Upper lobe of right lung (tissue), 1 donor: ENCODE measurements around the gene AGFG1. TPM values are rescaled to one million over a fixed set of nuclear protein-coding genes. Genes with fewer than 3 reads are reported as not detected.

ENCODE experiments used
- ATAC-seq: fragments of 200-7000 bp; cut with Tn5 transposase; one replicate; pipeline ENCODE4 v1.9.1; 2020; ENCODE audit warnings: mild to moderate bottlenecking, moderate library complexity
- DNase-seq: peaks from one replicate; pipeline ENCODE4 v3.0.0-alpha.2; 2020
- H3K27ac ChIP-seq: fragments of 200-600 bp; one replicate; pipeline ENCODE4 v1.8.0; 2022
- H3K27me3 ChIP-seq: fragments of 200-600 bp; one replicate; pipeline ENCODE4 v1.8.0; 2022; ENCODE audit warnings: mild to moderate bottlenecking
- H3K36me3 ChIP-seq: fragments of 200-600 bp; one replicate; pipeline ENCODE4 v1.8.0; 2022
- H3K4me1 ChIP-seq: fragments of 200-600 bp; one replicate; pipeline ENCODE4 v1.8.0; 2022
- H3K4me3 ChIP-seq: fragments of 200-600 bp; one replicate; pipeline ENCODE4 v1.8.0; 2022; ENCODE audit warnings: mild to moderate bottlenecking
- H3K9me3 ChIP-seq: fragments of 200-600 bp; one replicate; pipeline ENCODE4 v1.8.0; 2022
- CTCF ChIP-seq: fragments of 200-600 bp; IDR thresholded peaks from one replicate; pipeline ENCODE4 v1.8.0; 2022; ENCODE audit warnings: antibody characterized with exemption
- intact Hi-C: fragments of 100-400 bp; cut with DNase I; formaldehyde crosslinking; loops from one replicate; pipeline ENCODE4 v1.11.0; 2022
- total RNA-seq: library from RNA; stranded (reverse); fragmentation: NEBNext Ultra II Directional; extraction: Animal tissue kit (Norgen Biotek cat#: 25700); gene quantifications from one replicate; pipeline ENCODE4 v1.2.1, GENCODE V29; 2021
- donor health status: DM: no; HTN: yes; CAD: no; lungs with severe emphysema.

The AGFG1 gene
- total RNA-seq, 1 donor from 2014 or later = 92.9 TPM

- Histone ChIP-seq H3K27me3 (no peaks in the 10 kb centered on the region), H3K9me3 (no peaks in the 10 kb centered on the region), H3K4me1 (peaks cover 24% of the 10 kb centered on the region), H3K36me3 (peaks cover 2% of the 10 kb centered on the region), H3K4me3 (no peak overlapping the region), H3K27ac (no peak overlapping the region)
- no peak for DNase-seq
- intact Hi-C loops = no loop called here
- no peak for TF ChIP-seq CTCF
- no peak for ATAC-seq
Observed at GRCh38 chr2:227500301-227500630, 28.3 kb downstream of the AGFG1 start.

GRCh38 chr2:227503433-227504406, 31.8 kb downstream of the AGFG1 start:
- no peak for DNase-seq
- Histone ChIP-seq H3K27me3 (no peaks in the 10 kb centered on the region), H3K4me1 (peaks cover 40% of the 10 kb centered on the region), H3K27ac (no peak overlapping the region), H3K4me3 (no peak overlapping the region), H3K36me3 (no peaks in the 10 kb centered on the region), H3K9me3 (no peaks in the 10 kb centered on the region)
- ATAC-seq = peak; percentile 84
- no peak for TF ChIP-seq CTCF
- intact Hi-C loops = no loop called here

GRCh38 chr2:227504700-227505099, 32.7 kb downstream of the AGFG1 start:
- no peak for ATAC-seq
- H3K4me3 ChIP-seq = no peak overlapping the region
- H3K27ac ChIP-seq = no peak overlapping the region
- no peak for TF ChIP-seq CTCF
- H3K4me1 ChIP-seq = peaks cover 50% of the 10 kb centered on the region
- no peaks in the 10 kb centered on the region for H3K36me3 ChIP-seq
- intact Hi-C loops = no loop called here
- H3K9me3 ChIP-seq = no peaks in the 10 kb centered on the region
- no peaks in the 10 kb centered on the region for H3K27me3 ChIP-seq
- no peak for DNase-seq

- DNase-seq (no peak), ATAC-seq (no peak)
- H3K27me3 ChIP-seq = no peaks in the 10 kb centered on the region
- no peak overlapping the region for H3K4me3 ChIP-seq
- no peaks in the 10 kb centered on the region for H3K36me3 ChIP-seq
- intact Hi-C loops = no loop called here
- H3K9me3 ChIP-seq = no peaks in the 10 kb centered on the region
- H3K27ac ChIP-seq = no peak overlapping the region
- peaks cover 67% of the 10 kb centered on the region for H3K4me1 ChIP-seq
- TF ChIP-seq CTCF = no peak
Observed at GRCh38 chr2:227506456-227506855, 34.5 kb downstream of the AGFG1 start.

- H3K27me3 ChIP-seq = no peaks in the 10 kb centered on the region
- intact Hi-C loops = no loop called here
- H3K36me3 ChIP-seq = no peaks in the 10 kb centered on the region
- TF ChIP-seq CTCF = no peak
- H3K4me3 ChIP-seq = no peak overlapping the region
- ATAC-seq (no peak), DNase-seq (no peak)
- peaks cover 76% of the 10 kb centered on the region for H3K4me1 ChIP-seq
- no peak overlapping the region for H3K27ac ChIP-seq
- H3K9me3 ChIP-seq = no peaks in the 10 kb centered on the region
Observed at GRCh38 chr2:227507963-227508362, 36.0 kb downstream of the AGFG1 start.
